ENCODE measurements around the gene C6orf15.
A peak's percentile ranks its signal among the peaks of the same experiment; 100 is the strongest.

Gene C6orf15

DNA sequence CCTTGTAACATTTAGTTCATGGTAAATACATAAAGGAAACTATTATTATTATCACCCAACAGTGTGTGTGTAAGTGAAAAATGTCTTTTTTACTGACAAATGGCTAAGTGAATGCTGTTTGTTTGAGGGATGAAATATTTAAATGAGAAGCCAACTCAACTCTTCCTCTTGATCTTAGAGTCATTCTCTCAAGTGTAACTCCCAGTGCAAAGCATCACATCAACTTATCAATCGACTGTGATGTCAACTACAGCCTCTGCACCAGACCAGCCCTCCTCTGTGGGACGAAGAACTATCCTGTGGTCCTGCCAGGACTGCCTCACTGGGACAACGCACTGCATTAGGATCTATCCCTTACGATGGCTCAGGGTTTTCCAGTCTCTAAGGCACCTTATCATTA is 5.3 kb downstream of the C6orf15 start:
- no peak for DNase-seq

DNA sequence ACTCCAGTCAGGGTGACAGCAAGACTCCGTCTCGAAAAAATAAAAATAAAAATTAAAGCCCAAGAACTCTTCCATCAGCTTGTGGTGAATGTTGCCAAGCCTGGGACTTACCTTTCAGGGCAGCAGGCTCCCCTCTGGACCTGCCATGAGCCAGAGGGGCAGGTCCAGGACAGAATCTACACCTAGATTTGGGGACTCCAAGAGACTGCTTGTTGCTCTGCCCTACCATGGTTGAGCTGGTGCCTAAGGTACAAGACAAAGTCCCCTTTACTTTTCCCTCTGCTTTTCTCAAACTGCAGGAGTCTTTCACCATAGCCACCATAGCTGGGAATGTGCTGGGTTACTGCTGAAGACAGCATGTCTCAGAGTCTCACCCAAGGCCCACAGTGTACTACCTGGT is 9.2 kb downstream of the C6orf15 start:
- no peak for DNase-seq

DNA sequence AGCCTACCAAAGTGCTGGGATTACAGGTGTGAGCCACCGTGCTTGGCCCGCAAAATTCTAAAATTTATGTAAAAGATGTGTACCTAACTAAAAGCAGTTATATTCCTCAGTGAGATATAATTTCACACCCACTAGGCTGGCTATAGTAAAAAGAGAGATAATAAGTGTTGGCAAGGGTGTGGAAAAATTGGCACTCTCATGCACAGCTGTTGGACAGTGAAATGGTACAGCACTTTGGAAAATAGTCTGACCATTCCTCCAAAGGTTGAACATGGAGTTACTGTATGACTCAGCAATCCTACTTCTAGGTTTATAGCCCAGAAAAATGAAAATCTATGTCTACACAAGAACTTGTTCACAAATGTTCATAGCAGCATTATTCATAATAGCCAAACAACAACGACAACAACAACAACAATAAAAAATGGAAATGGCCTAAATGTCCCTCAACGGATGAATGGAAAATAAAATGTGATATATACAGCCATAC is 13.9 kb downstream of the C6orf15 start:
- no peak for DNase-seq

DNA sequence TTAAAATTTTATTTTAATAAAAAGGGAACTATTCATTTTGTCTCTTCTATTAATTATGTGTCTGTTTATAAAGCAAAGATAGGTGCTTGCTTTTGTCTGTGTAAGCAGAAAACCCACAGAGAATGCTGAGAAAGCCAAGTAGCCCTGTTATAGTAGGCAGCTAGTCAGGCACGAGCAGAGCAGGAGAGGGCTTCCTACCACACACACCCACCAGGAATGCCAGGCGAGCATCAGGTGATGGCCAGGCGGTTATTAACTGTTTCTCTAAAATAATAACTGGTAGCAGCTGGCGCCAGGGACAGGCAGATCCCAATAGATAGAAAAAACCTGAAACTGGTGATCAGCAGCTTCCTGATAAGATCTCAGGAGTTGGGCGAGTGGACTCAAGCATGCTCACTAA is 15.7 kb downstream of the C6orf15 start:
- no peak for DNase-seq

DNA sequence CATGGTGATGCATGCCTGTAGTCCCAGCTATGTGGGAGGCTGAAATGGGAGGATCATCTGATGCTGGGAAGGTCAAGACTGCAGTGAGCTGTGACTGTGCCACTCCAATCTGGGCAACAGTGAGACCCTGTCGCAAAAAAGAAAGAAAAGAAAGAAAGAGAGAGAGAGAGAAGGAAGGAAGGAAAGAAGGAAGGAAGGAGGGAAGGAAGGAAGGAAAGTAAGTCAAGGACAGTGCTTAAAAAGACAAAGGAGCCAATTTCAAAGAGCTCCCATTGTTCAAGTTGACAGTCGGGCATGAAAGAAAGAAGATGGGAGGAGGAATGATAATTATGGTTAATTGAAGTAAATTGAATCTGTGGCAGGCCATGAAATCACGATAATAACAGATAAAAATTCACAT is 16.2 kb downstream of the C6orf15 start:
- no peak for DNase-seq

DNA sequence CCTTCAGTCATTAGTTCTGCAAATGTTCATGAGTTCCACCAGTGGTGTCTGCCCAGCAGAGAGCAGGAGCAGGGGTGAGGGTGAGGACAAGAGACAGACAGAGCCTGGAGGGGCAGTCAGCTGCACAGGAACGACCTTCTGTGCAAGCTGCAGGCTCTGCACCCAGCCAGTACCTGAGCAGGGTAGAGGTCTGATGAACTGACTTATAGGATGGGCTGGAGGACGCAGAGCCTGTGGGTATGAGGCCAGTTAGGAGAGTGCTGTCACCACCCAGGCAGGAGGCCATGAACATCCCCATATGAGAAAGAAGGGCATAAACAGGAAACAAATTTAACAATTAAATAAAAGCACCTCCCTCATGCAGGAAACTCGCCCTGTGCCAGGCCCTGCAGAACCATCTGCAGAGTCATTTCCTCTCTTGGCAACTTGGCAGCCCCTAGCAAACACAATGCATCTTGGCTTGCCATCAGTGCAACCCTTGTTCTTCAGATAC is 17.9 kb downstream of the C6orf15 start:
- DNase-seq, result peak in 1 of 2 donors; percentile 19

DNA sequence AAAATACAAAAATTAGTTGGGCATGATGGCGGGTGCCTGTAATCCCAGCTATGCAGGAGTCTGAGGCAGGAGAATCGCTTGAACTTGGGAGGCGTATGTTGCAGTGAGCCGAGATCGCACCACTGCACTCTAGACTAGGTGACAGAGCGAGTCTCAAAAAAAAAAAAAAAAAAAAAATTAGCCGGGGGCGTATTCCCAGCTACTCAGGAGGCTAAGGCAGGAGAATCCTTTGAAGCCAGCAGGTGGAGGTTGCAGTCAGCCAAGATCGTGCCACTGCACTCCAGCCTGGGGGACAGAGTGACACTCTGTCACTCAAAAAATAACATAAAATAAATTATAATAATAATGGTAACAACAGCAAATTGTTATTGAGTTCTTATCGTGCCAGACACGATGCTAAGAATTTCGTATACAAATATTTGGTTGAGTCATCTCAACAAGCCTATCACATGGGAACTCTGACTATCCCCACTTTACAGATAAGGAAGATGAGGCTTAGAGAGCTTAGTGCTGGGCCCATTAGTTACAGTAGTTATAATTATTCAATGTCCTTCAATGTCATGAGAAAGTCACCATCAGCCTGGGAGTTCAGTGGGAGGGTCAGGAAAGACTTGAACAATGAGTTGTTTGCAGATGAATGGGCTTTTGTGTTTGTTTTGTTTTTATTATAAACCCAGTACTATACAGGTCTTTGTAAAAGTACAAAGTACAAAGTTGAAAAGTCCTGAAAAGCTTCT is 19.4 kb downstream of the C6orf15 start:
- no peak for DNase-seq

DNA sequence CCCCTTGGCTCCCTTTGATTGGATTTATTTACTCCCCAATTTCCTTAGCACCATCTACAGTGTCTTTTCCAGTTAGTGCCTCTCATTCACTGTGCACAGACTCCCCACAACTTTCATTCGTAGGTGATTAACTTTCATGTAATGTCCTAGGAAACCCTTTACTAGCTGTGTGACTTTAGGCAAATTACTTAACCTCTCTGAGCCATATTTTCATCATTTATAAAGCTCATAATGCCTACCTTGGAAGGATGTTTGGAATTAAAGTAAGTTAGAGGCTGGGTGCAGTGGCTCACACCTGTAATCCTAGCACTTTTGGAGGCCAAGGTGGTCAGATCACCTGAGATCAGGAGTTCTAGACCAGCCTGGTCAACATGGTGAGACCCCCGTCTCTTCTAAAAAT is 20.1 kb downstream of the C6orf15 start:
- no peak for DNase-seq

DNA sequence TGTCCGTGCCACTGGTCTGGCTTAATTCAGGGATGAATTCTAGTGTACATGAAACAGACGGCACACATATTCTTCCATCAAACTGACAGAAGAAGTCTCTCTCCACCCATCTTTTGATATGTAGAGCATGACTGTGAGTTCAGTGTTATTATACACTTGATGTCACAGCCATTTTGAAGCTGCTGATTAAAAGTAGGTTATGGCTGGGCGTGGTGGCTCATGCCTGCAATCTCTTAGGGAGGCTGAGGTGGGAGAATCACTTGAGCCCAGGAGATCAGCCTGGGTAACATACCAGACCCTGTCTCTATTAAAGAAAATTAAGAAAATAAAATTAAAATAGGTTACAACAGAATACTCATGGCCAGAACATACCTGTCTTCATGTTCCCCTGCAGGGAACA is 20.7 kb downstream of the C6orf15 start:
- no peak for DNase-seq

DNA sequence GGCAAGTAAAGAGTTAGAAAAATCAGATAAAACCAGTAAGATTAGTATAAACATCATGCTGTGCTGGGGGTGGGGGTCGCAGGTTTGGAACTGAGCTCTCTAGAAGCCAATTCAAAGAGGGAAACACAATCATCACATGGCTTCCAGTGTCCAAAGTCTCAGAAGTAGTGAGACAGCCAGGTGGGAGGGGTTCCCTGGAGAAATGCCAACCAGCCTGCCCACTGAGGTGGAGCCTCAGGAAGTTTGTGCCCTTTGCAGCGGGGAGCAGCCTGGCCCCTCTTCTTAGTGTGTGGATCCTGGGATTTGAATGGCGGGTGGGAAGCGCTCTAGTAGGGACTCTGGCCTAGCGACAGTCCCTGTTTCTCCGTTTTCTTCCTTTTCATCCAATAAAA is 21.4 kb downstream of the C6orf15 start:
- no peak for DNase-seq

DNA sequence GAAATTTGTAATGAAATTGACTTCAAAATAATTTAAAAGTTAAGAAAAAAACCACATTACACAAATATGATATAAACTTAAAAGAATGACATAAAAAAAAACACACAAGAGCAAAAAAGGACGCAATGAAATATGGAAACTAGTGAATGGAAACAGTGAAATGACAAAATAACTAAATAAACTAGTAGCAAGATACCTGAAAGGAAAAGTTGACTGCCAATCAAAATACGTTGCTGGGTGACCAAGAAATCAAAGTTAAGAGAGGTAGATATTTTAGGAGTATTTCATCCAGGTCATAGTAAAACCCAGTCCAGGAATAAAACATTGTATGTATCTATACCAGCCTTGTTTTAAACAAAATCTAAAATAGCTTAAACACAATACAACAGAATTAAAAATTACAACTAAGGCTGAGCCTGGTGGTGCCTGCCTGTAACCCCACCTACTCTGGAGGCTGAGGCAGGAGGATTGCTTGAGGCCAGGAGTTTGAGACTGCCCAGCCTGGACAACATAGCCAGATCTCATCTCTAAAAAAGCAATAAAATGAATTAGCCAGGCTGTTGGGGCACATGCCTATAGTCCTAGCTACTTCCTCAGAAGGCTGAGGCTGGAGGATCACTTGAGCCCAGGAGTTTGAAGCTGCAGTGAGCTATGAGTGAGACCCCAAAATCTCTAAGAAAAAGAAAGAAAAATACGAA is 22.0 kb downstream of the C6orf15 start:
- DNase-seq, result no peak

DNA sequence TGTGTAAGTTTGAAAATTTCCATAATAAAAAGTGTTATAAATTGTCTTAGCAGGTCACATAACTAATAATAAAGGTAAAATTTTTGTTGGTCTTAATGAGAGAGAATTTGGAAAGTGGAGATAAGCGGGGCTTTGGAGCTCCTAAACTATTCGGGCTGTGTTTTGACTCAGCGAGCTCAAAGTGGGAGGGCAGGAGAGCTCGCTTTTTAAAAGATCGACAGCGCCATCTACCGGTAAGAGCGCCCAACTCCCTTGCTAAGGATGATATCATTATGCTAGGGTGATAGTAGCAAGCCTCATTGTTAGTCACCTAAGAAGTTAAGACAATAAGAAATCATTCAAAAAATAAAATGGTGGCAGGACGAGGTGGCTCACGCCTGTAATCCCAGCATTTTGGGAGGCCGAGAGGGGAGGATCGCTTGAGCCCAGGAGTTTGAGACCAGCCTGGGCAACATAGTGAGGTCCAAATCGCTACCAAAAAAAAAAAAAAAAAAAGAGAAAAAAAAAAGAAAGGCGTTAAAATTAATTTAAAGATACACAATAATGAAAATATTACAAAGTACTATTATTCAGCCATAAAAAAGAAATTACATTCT is 24.8 kb downstream of the C6orf15 start:
- peak; percentile 87 to 93 for DNase-seq

DNA sequence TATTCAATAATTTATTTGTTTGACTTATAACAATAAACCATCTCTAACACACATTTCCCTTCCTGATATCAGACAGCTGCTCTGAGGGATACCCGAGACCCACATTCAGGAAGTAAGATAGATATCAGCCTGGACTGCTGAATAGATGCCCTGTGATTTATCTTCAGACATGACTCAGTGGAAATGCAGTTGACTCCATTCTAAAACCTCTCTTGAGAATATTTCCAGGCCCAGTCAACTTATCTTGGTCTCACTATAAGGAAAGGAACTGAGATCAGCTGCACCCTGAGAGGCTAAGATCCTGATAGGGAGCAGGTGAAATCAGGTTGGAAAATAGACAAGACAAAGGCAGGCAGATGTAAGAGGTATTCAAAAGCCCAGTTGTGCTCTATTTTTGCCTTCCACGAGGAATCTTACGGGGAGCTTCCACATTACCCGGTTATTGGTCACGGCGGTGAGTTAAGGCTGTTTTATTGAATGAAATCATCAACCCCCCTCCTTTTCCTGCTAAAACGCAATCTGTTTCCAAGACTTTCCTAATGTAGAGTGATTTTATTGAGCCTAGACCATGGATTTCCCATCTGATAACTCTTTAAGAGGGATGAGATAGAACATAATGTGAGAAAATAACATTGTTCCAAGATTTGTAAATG is 25.5 kb downstream of the C6orf15 start:
- DNase-seq, result no peak

DNA sequence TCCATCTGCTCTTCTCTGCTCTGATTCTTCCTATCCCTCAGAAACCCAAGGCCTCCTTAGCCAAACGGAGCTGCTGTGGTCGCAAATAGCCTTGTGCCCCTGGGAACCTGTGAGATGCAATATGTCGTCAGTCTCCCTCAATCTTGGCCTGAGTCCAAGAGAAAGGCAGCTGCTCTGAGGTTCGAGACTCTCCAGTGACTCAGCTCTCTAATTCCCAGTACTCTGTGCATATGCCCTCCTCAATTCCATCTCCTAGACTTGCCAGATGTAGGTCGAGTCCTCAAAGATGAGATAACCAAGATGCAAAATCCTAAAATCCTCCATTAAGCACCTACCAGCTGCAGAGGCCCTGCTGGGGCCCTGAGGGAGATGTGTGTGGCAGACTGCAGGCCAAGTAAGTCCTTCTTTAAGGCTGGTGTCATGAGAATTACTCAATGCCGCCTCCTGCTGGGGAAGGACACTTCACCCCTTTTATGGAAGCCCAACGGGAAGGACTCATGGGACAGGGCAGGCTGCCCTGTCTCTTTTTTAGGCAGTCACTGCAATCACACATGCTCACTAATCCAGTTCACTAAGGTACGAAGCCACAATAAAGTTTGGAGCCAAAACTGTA is 28.5 kb downstream of the C6orf15 start:
- peak; percentile 42 to 48 for DNase-seq

DNA sequence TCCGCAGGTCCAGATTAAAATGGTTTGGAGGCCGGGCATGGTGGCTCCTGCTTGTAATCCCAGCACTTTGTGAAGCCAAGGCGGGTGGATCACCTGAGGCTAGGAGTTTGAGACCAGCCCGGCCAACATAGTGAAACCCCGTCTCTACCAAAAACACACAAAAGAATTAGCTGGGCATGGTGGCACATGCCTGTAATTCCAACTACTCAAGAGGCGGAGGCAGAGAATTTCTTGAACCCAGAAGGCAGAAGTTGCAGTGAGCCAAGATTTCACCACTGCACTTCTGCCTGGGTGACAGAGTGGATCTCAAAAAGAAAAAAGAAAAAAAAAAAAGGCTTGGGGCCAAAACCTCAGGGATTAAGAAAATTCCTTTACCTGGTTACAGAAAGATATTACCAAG is 30.5 kb downstream of the C6orf15 start:
- peak; percentile 17 to 42 for DNase-seq

DNA sequence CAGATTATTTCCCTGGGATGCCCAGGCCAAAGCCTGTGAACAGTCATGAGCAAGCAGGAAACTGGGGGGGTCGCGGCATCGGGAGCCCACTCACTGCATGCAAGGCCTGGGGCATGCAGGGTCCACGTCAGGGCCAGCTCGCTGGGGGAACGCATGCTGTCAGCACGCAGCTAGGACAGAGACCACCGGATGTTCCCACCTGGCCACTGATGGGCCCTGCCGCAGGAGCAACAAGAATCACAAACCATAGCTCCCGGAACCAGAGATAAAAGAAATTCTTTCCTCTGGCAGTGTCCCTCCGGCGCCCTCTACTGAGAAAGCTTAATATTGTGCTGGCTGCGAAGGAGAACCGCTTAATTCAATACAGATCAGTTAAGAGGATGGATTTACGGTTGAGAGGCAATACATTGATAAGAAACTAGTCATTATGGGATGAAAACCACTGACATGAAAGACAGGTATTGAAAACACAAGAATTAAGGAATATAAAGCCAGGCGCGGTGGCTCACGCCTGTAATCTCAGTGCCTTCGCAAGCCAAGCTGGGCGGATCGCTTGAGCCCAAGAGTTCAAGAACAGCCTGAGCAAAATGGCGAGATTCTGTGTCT is 32.6 kb downstream of the C6orf15 start:
- peak; percentile 68 to 73 for DNase-seq

DNA sequence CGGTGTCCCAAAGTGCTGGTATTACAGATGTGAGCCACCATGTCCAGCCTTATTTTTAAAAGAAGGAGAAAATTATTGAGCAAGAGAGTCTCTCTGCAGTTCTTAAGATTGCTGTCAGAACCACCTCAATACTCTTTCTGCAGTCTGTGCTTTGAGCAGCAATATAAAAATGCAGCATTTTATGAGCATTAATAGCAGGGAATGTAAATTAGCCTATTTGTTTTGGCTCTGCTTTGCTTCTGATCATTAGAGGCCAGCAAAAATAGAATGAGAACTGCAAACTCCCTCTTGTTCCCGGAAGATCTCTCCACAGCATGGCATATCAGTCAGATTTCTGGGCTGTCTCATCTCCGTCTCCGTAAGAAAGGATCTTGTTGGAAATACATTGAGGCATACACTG is 35.8 kb downstream of the C6orf15 start:
- DNase-seq, result no peak

DNA sequence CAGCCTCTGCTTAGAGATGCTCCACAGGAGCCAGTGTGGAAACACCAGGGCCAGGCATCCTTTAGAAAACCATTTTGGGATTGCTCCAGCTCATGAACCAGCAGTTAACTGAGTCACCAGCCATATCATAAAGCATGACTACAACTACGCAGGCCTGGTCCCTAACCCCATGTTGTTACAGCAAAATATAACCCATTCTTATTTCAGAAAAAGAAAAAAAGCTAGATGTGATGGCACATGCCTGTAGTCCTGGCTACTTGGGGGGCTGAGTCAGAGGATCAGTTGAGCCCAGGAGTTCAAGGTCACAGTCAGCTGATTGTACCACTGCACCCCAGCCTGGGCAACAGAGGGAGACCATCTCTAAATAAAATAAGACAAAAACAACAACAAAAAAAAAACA is 36.8 kb downstream of the C6orf15 start:
- no peak for DNase-seq

DNA sequence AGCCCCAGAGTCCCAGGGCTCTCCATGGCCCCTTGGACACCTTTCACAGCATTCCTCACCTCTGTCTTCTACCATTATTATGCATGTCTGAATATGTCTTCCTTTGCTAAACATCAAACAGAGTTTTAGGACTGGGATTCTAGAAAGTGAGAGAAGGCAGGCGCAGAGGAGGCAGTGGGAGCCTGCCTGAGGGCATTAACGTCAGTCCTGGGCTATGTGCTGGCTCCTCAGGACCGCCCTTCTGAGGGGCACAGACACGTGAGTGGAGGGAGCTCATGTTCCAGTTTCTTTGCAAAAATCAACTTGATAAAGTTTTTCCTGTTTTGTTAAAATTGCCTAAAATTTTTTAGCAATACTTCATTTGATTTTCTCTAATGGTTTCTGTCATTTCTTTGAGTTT is 38.0 kb downstream of the C6orf15 start:
- DNase-seq, result no peak

DNA sequence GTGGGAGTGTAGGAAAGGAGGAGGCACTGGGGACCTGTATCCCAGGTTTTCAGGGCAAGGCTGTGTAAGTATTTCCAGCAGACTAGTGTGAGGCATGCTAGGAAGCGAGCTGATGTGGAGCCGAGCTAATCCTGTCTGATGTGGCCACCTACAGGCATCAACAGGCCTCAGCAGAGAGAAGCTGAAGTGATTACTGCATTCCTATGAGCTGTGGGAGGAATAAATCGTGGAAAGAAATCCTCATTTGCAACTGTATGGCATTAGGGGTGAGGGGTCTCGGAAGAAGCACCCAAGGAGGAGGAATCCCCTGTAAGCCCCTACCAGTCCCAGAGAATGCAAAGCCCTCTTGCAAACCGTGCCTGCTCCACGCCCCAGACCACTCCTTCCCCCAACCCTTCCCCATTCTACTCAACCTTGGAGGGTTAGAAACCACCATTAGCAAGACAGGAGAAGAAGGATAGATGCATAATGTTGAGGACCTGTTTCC is 41.6 kb downstream of the C6orf15 start:
- DNase-seq, result peak in 1 of 2 donors; percentile 37

DNA sequence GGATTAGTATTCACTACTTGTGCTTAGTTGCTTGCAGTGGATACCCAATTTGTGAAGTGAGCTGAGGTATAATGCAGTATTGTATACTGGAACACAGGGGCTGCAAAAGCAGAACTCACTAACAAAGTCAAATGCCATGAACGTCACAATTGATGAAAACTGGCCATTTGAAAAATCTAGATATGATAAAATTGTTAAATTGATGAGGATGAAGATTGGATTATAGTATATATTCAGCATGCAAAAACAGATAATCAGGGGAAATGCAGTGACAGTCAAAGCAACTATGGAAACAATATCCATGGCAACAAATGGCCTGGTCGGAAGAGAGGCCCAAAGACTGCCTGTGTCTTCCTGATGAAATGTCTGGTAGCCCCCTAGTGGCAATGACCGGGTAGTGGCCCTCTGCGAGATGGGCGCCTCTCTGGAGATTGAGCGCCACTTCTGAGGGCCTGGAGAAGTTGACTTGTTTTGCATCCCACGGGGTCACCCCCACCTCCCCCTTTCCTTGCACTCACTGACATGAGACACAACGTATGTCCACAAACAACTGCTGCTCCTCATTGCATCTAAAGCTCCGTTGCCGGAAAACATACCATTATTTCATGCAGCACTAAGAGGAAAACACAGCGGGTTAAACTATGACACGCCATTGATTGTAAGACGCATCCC is 43.6 kb downstream of the C6orf15 start:
- DNase-seq, result peak; percentile 75 to 79
